Hepatocyte (in vitro differentiated cells): ENCODE results near the gene LYRM4. TPM values are rescaled to one million over a fixed set of nuclear protein-coding genes. Genes with fewer than 3 reads are reported as not detected.

Experiments
- DNase-seq: peaks from one replicate; pipeline ENCODE4 v3.0.0-alpha.2; 2016; ENCODE audit warnings: low spot score
- H2AFZ ChIP-seq: fragments of 200-600 bp; sonication (generic); 2 replicates; pipeline ENCODE4 v1.6.0; 2016; ENCODE audit warnings: antibody characterized with exemption, mild to moderate bottlenecking
- H3K27ac ChIP-seq: fragments of 200-600 bp; sonication (generic); 2 replicates; pipeline ENCODE4 v1.5.1; 2016; ENCODE audit warnings: mild to moderate bottlenecking
- H3K27me3 ChIP-seq: fragments of 200-600 bp; sonication (generic); 2 replicates; pipeline ENCODE4 v1.6.1; 2016
- H3K36me3 ChIP-seq: fragments of 200-600 bp; sonication (generic); replicated peaks from 2 replicates; pipeline ENCODE4 v1.5.1; 2016; ENCODE audit warnings: low read depth; ENCODE audit not compliant: insufficient read depth
- H3K4me1 ChIP-seq: fragments of 200-600 bp; sonication (generic); 2 replicates; pipeline ENCODE4 v1.5.1; 2016; ENCODE audit warnings: mild to moderate bottlenecking, moderate library complexity; ENCODE audit not compliant: insufficient read depth
- H3K4me2 ChIP-seq: fragments of 200-600 bp; sonication (generic); 2 replicates; pipeline ENCODE4 v1.6.0; 2016
- H3K4me3 ChIP-seq: fragments of 200-600 bp; sonication (generic); 2 replicates; pipeline ENCODE4 v1.5.1; 2016; ENCODE audit warnings: mild to moderate bottlenecking
- H3K79me2 ChIP-seq: fragments of 200-600 bp; sonication (generic); 2 replicates; pipeline ENCODE4 v1.6.0; 2017; ENCODE audit warnings: mild to moderate bottlenecking
- H3K9me2 ChIP-seq: fragments of 200-600 bp; sonication (generic); replicated peaks from 2 replicates; pipeline ENCODE4 v1.6.0; 2017; ENCODE audit warnings: mild to moderate bottlenecking; ENCODE audit not compliant: insufficient read depth
- H3K9me3 ChIP-seq: fragments of 200-600 bp; sonication (generic); 2 replicates; pipeline ENCODE4 v1.5.1; 2016; ENCODE audit warnings: low read depth, mild to moderate bottlenecking
- H4K20me1 ChIP-seq: fragments of 200-600 bp; sonication (generic); 2 replicates; pipeline ENCODE4 v1.6.0; 2016; ENCODE audit warnings: mild to moderate bottlenecking; ENCODE audit not compliant: insufficient read depth, poor library complexity, severe bottlenecking
- EZH2 ChIP-seq: fragments of 200-600 bp; sonication (generic); IDR thresholded peaks from 2 replicates; pipeline ENCODE4 v1.6.1; 2016; ENCODE audit warnings: antibody characterized with exemption, mild to moderate bottlenecking, borderline replicate concordance
- EZH2phosphoT487 ChIP-seq: fragments of 200-600 bp; sonication (generic); IDR thresholded peaks from one replicate; pipeline ENCODE4 v1.6.1; 2018; ENCODE audit warnings: antibody characterized with exemption, mild to moderate bottlenecking, low read depth, moderate library complexity; ENCODE audit not compliant: unreplicated experiment, severe bottlenecking
- WGBS: methylation state at CpG from one replicate; pipeline ENCODE4 v1.1.6; 2016; ENCODE audit warnings: low lambda C conversion rate; ENCODE audit errors: missing lambda C conversion rate; 5-methylcytosine and 5-hydroxymethylcytosine counted together
- polyA plus RNA-seq: library from polyadenylated mRNA; unstranded; fragments of >200 nt; fragmentation: Nextera tagmentation; extraction: Ambion mirVana; gene quantifications from 2 replicates; pipeline ENCODE4 v1.2.1, GENCODE V29; 2016
- total RNA-seq: library from RNA; depleted of rRNA; stranded (reverse); fragments of >200 nt; gene quantifications from 2 replicates; pipeline ENCODE4 v1.2.3, GENCODE V29; 2014
- TF ChIP-seq, protein P1 (sequence below): fragments of 200-600 bp; sonication (generic); IDR thresholded peaks from 2 replicates; pipeline ENCODE4 v1.5.1; 2016; ENCODE audit warnings: antibody characterized with exemption, mild to moderate bottlenecking; ENCODE audit not compliant: poor library complexity

LYRM4 gene
- total and polyA plus RNA-seq, 2 experiments from 2014 or later, result 20.5 to 22.9 TPM

DNA sequence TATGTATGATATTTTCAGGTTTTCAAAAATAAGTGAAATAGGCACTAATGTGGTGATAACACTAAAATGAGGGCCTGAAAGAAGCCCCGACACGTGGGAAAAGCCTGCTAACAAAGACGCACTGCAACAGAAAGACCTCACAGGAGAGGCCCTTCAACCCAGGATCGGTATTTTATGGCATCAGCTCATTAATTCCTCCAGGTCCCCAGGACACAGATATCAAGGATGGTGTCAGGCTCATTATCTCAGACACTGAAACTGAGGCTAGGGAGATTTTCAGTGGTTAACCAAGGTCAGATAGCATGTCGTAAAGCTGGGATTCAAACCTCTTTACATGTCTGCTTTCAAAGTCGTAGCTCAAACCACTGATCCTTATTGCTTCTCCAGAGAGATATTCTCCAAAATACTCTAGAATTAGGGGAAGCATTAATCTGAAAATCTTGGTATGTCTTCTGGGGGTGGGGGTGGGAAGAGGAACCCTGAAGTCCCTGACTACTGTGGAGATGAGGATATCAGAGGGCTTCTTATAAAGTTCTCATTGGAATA lies 111.5 kb downstream of the LYRM4 start:
- no peak overlapping the region for H3K27ac ChIP-seq
- no peaks in the 10 kb centered on the region for H3K4me1 ChIP-seq
- WGBS, result 83% methylated on average over 6 of the region's 6 CpGs
- no peaks in the 10 kb centered on the region for H3K27me3 ChIP-seq
- no peak overlapping the region for H3K4me3 ChIP-seq
- no peak for DNase-seq
- H2AFZ ChIP-seq, result no peak overlapping the region
- no peaks in the 10 kb centered on the region for H3K36me3 ChIP-seq
- H3K9me3 ChIP-seq, result no peaks in the 10 kb centered on the region
- H3K4me2 ChIP-seq, result no peak overlapping the region
- no peaks in the 10 kb centered on the region for H4K20me1 ChIP-seq
- TF ChIP-seq EZH2 (no peak), EZH2phosphoT487 (no peak)
- TF ChIP-seq, protein P1, sequence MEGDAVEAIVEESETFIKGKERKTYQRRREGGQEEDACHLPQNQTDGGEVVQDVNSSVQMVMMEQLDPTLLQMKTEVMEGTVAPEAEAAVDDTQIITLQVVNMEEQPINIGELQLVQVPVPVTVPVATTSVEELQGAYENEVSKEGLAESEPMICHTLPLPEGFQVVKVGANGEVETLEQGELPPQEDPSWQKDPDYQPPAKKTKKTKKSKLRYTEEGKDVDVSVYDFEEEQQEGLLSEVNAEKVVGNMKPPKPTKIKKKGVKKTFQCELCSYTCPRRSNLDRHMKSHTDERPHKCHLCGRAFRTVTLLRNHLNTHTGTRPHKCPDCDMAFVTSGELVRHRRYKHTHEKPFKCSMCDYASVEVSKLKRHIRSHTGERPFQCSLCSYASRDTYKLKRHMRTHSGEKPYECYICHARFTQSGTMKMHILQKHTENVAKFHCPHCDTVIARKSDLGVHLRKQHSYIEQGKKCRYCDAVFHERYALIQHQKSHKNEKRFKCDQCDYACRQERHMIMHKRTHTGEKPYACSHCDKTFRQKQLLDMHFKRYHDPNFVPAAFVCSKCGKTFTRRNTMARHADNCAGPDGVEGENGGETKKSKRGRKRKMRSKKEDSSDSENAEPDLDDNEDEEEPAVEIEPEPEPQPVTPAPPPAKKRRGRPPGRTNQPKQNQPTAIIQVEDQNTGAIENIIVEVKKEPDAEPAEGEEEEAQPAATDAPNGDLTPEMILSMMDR, result no peak
- H3K9me2 ChIP-seq, result no peaks in the 10 kb centered on the region
- no peaks in the 10 kb centered on the region for H3K79me2 ChIP-seq

DNA sequence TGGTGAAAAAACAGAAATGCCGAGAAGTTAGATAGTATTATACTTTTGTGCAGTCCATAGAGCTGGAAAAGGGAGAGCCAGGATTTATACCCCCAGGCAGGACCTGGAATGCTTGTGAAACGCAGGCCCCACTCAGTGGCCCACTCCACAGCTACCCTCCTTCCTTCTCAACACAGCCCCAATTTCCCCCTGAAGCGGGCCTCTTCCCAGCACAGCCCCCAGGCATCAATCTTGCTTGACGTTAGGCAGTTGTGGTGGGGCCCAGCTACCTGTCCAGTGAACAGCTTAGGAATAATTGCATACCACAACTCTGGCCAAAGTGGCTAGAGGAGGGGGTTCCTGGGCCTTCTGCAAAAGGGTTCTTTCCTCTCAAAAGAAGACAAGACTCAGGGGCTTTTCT lies 114.4 kb downstream of the LYRM4 start:
- Histone ChIP-seq H4K20me1 (no peaks in the 10 kb centered on the region), H3K9me3 (no peaks in the 10 kb centered on the region), H3K4me3 (no peak overlapping the region), H3K79me2 (no peaks in the 10 kb centered on the region), H3K9me2 (no peaks in the 10 kb centered on the region), H3K27me3 (no peaks in the 10 kb centered on the region), H3K4me2 (no peak overlapping the region), H3K4me1 (no peaks in the 10 kb centered on the region), H3K36me3 (no peaks in the 10 kb centered on the region), H3K27ac (no peak overlapping the region), H2AFZ (no peak overlapping the region)
- 65% methylated on average over 4 of the region's 4 CpGs for WGBS
- no peak for DNase-seq
- TF ChIP-seq, protein P1, result no peak
- no peak for TF ChIP-seq EZH2phosphoT487
- TF ChIP-seq EZH2, result no peak

DNA sequence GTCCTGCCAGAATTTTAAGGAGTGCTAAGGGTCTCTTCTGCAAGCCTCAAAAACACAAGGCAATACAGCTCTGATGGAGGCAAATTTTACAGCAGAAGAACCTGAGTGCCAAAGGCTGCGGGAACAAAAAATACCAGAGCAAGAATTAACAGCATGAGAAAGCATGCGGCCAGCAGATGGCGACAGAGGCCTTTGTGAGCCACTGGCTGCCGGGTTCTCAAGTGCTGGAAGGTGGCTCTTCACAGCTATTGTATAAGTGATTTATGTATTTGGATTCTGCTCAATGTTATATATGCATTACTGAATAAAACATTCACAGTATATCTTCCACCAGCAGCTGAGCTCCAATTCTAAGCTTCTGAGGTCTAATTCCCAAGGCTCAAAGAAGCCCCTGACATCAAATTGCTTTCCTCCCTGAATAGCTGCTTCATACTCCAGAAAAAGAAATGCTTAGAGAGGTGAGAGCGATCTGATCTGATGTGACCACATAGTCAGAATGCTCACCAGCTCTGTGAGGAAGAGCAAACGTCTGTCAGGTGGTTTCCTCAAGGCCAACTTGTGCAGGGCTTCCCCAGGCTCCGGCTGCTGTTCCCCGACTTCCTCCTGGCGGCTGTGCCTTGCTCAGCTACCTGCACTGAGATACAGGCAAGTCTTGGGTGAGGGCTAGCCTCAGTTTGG lies 117.0 kb downstream of the LYRM4 start:
- H3K79me2 ChIP-seq, result no peaks in the 10 kb centered on the region
- no peak overlapping the region for H3K4me3 ChIP-seq
- WGBS, result 43% methylated on average over 9 of the region's 9 CpGs
- H3K27ac ChIP-seq, result no peak overlapping the region
- H2AFZ ChIP-seq, result no peak overlapping the region
- no peaks in the 10 kb centered on the region for H3K9me2 ChIP-seq
- no peaks in the 10 kb centered on the region for H3K9me3 ChIP-seq
- no peaks in the 10 kb centered on the region for H3K27me3 ChIP-seq
- TF ChIP-seq, protein P1, result peak; percentile 96
- no peak for TF ChIP-seq EZH2
- H3K4me2 ChIP-seq, result no peak overlapping the region
- no peaks in the 10 kb centered on the region for H3K36me3 ChIP-seq
- H4K20me1 ChIP-seq, result no peaks in the 10 kb centered on the region
- H3K4me1 ChIP-seq, result no peaks in the 10 kb centered on the region
- DNase-seq, result peak; percentile 92
